Measurements from ENCODE around the gene ERCC2. TPM values are rescaled to one million over a fixed set of nuclear protein-coding genes. Genes with fewer than 3 reads are reported as not detected.

Gene ERCC2
- total RNA-seq, 1 donor from 2014 or later = 9.9 TPM

DNA sequence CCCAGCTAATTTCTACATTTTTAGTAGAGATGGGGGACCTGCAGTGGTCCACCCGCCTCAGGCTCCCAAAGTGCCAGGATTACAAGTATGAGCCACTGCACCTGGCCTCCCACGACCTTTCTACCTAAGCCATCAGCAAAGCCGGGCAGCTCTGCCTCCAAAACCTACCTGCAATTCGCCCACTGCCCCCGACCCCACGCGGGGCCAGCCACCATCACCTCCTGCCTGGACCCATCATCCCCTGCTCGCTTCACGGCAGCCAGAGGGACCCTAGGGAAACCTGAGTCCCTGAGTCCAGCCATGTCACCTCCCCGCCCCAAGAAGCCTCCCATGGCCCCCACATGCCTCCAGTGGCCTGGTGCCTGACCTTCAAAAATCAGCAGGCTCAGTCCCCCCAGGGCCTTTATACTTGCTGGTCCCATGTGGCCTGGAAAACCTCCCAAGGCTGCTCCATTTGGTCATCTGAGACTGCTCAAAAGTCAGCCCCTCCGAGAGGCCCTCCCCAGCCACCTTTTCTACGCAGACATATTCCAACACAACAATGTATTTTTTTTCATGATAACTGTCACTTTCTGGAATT lies 12.1 kb downstream of the ERCC2 start:
- intact Hi-C loops (cut with micrococcal nuclease) = no loop called here
- DNase-seq = no peak
- ATAC-seq = no peak

DNA sequence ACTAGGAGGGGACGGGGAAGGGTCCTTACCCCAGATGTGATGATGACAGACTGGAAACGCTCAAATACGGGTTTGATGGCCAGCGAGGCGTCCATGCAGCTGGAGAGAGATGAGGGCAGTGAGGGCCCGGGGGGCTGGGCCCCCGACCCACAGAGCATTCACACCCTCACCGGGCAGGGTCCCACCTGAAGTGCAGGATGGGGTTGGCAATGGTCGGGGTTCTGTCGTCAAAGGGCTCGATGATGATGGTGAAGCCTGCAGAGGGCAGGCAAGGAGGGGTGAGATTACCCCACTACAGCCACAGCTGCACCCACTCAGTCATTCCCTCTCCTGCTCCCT lies 13.0 kb downstream of the ERCC2 start:
- no peak for DNase-seq
- no peak for ATAC-seq
- intact Hi-C loops (cut with micrococcal nuclease) = no loop called here

DNA sequence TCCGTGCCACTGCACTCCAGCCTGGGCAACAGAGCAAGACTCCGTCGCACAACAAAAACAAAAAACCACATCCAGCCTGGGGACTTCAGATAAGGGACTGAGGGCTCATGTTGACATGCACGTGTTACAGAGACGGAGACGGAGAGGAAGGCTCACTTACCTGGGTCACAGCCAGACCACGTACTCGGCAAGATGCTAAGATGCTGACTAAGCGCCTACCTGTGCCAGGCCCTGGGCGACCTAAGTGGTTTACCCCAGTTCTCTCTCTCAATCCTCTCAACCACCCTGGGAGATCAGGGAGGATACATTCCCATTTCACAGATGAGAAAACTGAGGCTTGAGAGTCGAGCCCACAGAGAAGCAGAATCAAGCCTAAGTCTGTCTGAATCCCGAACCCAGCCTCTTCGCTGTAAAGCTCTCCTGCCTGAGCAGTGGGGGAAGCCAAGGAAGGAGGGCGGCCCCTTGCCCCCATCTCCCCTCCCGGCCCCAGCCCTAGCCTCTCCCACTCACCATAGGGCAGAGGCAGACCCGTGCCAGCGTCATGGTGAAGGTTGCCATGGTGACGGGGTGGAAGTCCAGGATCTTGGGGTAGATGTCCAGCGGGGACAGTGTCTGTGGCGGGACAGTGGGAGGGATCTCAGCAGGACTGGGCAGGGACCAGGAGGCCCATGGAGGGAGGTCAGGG lies 13.5 kb downstream of the ERCC2 start:
- DNase-seq (no peak), ATAC-seq (no peak)
- intact Hi-C loops (cut with micrococcal nuclease) = no loop called here

DNA sequence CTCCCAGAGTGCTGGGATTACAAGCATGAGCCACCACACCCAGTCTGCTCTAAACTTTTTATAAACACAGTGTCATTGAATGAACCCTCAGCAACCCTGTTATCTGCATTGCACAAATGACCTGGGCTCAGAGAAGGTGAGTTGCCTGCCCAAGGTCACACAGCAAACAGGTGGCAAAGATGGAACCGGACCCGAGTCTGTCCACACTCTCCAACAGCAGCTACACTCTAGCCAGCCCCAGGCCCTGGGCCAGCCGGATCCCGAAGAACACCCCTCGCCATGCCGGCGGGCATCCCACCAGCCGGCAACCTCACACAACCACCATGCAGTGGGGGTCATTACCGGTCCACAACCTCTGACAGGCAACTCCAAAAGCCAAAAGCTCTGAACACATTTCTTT lies 14.5 kb downstream of the ERCC2 start:
- intact Hi-C loops (cut with micrococcal nuclease) = no loop called here
- DNase-seq = no peak
- no peak for ATAC-seq

DNA sequence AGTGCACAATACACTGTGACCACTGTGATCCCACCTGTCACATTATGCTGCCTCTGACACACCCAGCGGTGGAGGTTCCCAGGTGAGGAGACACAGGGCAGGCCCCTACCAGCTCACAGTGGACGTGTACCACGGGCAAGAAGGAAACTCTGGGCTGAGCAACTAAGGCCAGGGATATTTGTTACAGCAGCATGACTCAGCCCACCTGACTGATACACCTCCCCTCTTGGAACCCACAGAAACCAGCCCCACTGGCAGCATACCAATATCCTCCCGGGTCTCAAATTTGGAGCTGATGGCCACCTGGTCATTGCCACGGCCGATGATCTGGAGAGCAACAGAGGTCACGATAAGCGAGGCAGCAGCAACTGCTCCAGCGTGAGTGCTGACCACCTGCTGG lies 15.0 kb downstream of the ERCC2 start:
- intact Hi-C loops (cut with micrococcal nuclease) = no loop called here
- no peak for ATAC-seq
- no peak for DNase-seq

DNA sequence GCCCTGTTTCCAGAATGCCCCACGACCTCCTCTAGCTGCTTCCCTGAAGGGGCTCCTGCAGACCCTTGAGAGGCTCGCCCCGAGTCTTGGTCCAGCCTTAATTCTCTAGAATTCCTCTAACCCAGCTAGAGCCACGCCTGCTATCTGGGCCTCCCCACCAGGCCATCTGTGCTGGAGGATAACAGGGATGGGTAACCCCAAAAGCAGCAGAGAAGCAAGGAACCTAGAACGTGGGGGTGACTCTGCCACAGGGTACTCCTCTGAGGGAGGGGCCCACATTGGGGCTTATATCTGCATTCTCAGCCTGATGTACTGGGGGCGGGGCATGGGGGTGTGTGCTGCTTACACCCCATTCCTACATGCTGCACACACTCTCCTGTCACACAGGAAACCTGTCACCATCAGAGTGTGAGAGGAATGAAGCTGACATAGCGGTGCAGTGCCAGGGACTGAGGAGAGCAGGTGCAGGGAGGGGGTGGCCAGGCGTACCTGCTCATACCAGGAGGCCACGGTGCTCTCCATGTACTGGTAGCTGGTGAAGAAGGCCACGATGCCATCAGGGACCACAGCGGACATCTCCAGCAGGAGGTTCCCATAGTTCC lies 16.0 kb downstream of the ERCC2 start:
- intact Hi-C loops (cut with micrococcal nuclease) = no loop called here
- DNase-seq (no peak), ATAC-seq (no peak)

DNA sequence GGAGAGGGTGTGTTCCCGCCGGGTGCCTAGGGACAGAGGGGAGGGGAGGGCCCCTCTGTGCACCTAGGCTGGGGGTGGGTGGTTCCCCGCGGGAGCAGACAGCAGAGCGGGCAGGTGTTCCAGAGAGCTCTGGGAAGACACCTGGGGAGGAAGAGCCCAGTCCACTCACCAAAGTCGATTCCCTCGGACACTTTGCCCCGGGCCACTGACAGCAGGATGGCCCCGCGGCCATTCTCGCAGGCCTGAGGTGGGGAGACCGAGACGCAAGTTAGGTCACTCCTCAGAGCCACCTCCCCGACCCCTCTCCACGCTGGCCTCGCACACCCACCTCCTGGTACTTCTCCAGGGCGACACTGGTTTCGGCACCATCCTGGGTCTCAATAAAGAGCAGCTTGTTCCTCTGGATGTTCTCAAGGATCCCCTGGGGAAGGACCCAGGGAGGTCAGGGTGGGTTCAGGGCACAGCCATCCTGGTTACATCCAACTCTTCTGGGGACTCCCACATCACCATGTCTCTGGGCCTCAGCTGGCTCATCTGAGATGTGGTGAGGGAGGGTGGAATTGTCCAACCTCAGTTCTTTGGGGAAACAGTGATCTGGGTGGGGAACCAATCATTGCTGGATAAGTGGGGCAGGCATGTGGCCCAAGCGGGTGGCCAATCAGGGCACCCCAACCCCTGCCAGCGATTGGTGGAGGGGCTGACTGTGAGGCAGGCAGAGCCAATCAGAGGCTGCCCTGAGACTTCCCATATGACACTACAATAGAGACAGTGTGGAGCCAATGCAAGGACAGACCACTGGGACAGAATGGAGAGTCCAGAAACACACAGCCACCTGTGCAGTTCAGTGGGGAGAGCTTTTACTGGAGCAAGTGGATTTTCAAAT lies 17.2 kb downstream of the ERCC2 start:
- DNase-seq (no peak), ATAC-seq (no peak)
- intact Hi-C loops (cut with micrococcal nuclease) = no loop called here

DNA sequence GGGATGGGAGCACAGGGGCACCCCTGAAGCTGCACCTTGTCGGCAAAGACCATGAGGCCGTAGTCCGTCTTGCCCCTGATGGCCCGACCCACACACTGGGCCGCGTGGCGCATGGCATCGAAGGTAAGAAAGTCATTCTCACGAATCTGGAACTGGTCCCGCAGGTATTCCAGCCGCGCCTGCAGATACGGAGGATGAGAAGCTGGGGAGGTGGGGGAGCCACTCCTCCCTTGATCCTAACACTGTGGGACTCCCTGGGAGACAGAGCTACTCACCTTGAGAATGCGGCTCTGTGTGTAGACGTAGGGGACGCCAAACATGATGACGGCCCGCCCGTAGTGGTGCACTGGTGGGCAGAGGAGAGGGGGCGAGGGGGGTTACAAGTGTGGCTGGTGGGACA lies 17.9 kb downstream of the ERCC2 start:
- no peak for DNase-seq
- intact Hi-C loops (cut with micrococcal nuclease) = no loop called here
- no peak for ATAC-seq

DNA sequence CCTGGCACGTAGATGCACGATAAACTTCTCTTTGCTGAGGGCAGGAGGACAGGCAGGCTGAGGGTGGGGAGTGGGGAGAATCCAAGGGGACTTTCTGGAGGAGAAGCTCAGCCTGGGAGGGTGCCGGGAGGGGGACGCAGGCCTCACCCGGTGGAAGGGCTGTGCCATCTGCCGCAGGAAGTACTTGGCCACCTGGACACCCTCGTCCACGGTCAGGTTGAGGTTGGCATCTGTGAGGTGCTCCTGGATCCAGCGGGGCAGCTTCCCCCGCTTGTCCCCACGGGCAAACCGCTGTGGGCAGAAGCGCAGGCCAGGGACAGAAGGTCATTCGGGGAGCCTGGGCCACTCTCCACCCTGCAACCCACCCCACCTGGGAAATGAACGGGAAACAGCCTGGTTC lies 18.3 kb downstream of the ERCC2 start:
- intact Hi-C loops (cut with micrococcal nuclease) = no loop called here
- ATAC-seq = no peak
- no peak for DNase-seq

DNA sequence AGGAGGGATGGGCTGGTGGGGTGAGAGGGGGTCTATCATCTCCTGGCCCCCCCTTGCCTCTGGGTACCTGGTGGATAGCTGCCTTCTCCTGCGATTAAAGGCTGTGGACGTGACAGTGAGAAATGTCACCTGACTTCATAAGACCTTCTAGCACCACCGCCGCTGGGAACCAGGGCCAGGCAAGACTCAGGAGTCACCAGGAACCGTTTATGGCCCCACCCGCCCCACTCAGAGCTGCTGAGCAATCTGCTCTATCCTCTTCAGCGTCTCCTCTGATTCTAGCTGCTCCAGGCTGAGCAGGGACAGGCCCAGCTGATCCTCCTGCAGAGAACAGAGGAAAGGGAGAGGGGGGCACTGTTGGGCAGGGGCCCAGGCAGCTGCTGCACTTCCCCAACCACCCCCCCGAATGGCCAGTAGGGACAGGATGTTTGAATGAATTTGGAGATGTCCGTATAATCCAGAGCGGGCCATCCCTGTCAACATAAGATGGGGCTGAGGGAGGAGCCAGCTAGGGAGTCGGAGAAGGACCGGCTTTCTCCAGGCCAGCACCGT lies 18.9 kb downstream of the ERCC2 start:
- intact Hi-C loops (cut with micrococcal nuclease) = no loop called here
- no peak for ATAC-seq
- DNase-seq = no peak

DNA sequence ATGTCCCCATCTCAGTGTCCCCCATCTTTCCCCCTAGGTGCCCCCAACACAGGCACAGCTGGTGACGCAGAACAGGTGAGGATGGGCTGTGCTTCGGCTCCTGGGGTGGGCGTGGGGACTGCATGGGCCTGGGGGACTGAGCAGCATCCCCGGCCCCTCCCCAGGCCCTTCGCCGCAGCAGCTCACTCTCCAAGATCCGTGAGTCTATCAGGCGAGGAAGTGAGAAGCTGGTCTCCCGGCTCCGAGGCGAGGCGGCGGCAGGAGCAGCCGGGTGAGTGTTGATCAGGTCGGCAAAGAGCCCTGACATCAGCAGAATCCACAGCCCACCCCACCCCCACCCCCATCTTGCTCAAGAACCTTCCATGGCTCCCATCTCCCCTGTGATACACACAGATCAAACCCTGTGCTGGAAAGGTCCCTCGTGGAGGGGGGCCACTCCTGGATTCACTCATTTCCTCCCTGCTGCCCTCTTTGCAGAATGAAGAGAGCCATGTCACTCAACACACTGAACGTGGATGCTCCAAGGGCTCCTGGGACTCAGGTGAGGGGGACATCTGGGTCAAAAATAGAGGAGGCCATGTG lies 19.8 kb downstream of the ERCC2 start:
- intact Hi-C loops (cut with micrococcal nuclease) = no loop called here
- DNase-seq (no peak), ATAC-seq (no peak)

DNA sequence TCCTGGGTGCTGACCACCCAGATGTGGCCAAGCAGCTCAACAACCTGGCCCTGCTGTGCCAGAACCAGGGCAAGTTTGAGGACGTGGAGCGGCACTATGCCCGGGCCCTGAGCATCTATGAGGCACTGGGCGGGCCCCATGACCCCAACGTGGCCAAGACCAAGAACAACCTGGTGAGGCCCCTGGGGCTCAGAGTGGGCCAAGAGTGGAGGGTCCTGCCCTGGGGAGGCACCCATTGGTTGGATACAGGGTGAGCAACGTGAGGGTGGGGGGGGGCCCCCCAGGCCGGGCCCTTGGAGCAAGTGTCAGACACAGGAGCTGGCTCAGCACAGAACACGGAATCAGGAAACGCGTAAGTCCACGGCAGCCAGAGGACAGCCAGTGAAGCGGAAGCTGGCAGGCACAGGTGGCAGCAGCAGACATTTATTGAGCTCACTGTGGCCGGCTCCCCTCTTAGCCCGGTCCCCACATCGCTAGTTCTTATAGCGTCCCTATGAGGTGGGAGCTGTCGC lies 20.9 kb downstream of the ERCC2 start:
- ATAC-seq (no peak), DNase-seq (no peak)
- intact Hi-C loops (cut with micrococcal nuclease) = no loop called here

DNA sequence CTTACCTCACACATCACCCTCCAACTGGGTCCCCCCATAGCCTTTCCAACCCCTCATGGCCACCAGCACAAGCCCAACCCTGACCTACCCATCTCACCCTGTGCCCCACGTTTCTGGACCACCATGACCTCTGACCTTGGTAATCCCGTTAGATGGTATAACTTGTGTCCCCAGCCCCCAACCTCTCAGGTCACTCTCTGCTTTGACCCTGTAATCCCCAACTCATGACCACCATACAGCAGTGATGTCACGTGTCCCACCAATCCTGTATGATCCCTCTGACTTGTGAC lies 21.3 kb downstream of the ERCC2 start:
- ATAC-seq = no peak
- intact Hi-C loops (cut with micrococcal nuclease) = no loop called here
- DNase-seq = no peak

DNA sequence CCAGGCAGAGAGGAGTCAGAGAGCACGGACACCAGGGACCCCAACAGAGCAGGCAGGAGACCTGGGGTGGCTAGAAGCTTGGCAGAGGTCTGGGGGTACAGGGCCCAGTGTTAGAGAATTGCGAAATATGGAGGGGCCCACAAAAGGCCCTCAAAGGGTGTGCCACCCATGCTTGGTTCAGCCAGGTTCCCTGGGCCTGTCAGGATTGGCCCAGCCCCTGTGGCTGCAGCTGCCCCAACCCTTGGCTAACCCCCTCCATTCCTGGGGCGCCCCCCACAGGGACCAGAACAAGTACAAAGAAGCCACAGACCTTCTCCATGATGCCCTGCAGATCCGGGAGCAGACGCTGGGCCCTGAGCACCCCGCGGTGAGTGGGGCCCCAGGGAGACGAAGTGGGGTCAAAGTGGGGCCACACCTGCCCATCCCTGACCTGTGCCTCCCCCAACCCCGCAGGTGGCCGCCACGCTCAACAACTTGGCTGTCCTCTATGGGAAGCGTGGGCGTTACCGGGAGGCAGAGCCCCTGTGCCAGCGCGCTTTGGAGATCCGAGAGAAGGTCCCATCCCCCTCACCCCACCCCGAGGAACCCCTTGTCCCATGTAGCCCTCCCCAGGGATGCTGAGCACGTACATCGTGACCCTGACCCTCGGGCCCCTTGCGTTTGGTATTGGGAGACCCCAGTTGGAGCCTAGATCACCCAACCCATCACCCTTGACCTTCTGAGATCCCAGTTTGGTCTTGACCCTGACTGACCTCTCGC lies 21.8 kb downstream of the ERCC2 start:
- intact Hi-C loops (cut with micrococcal nuclease) = no loop called here
- no peak for ATAC-seq
- DNase-seq = no peak

DNA sequence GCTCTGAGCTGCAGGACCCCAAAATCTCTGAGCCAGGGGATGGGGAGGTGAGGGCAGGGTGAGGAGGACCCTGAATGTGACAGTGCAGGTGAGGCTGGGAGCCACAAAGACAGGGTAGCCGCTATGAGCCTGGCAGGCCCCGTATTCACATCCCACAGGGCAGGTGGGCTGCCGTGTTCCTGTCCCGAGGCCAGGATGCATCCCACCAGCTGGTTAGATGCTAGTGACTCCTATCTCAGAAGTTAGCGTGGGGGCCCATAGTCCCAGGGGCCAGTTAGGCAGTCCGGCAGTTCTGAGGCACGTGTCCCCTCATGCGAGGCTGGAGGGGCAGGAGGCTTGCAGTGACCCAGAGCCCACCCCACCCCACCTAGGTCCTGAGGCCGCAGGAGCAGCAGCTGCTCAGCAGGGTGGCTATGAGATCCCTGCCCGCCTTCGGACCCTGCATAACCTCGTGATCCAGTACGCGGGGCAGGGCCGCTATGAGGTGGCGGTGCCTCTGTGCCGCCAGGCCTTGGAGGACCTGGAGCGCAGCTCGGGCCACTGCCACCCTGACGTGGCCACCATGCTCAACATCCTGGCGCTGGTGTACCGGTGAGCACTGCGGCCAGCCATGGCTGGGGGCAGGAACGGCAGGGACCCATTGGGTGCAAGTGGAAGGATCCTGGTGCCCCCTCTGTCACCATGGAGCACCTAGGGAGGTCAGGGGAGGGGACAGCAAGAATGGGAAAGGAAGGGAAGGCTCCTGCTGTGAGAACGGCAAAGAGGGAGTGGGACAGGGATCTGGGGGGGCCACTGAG lies 22.6 kb downstream of the ERCC2 start:
- ATAC-seq = no peak
- intact Hi-C loops (cut with micrococcal nuclease) = no loop called here
- no peak for DNase-seq

DNA sequence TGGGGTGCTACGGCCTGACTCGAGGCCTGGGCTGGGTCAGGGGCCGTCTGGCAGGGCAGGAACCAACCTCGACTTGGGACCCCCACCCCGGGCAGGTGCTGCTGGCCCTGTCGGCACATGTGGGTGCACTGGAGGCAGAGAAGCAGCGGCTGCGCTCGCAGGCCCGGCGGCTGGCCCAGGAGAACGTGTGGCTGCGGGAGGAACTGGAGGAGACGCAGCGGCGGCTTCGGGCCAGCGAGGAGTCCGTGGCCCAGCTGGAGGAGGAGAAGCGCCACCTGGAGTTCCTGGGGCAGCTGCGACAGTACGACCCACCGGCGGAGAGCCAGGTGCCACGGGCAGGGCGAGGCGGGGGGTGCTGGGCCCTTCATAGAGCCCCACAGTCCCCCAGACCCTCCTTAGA lies 23.9 kb downstream of the ERCC2 start:
- ATAC-seq (no peak), DNase-seq (no peak)
- intact Hi-C loops (cut with micrococcal nuclease) = no loop called here

DNA sequence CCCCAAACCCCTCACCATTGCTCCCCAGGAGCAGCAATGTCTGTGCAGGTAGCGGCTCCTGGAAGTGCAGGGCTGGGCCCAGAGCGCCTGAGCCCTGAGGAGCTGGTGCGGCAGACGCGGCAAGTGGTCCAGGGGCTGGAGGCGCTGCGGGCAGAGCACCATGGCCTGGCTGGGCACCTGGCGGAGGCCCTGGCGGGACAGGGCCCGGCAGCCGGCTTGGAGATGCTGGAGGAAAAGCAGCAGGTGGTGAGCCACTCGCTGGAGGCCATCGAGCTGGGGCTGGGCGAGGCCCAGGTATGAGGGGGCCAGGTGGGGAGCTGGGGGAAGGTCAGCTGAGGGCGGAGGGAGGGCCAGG lies 24.9 kb downstream of the ERCC2 start:
- ATAC-seq = no peak
- intact Hi-C loops (cut with micrococcal nuclease) = no loop called here

More for the DNA sequence above, 24.9 kb downstream of the ERCC2 start:
- DNase-seq = no peak

All from left ventricle myocardium superior (tissue), 1 donor.